GM12874 (cell line): ENCODE data around the gene SFXN3.

Source experiments
- CTCF ChIP-seq: IDR thresholded peaks from 2 replicates; pipeline ENCODE4 v1.5.1; 2011; ENCODE audit warnings: low read depth, mild to moderate bottlenecking, control low read depth, low read length, moderate library complexity; ENCODE audit not compliant: insufficient read depth

The SFXN3 gene

GRCh38 chr10:101014230-101014884 lies 16.7 kb upstream of the SFXN3 start:
- peak; percentile 98 for TF ChIP-seq CTCF

DNA sequence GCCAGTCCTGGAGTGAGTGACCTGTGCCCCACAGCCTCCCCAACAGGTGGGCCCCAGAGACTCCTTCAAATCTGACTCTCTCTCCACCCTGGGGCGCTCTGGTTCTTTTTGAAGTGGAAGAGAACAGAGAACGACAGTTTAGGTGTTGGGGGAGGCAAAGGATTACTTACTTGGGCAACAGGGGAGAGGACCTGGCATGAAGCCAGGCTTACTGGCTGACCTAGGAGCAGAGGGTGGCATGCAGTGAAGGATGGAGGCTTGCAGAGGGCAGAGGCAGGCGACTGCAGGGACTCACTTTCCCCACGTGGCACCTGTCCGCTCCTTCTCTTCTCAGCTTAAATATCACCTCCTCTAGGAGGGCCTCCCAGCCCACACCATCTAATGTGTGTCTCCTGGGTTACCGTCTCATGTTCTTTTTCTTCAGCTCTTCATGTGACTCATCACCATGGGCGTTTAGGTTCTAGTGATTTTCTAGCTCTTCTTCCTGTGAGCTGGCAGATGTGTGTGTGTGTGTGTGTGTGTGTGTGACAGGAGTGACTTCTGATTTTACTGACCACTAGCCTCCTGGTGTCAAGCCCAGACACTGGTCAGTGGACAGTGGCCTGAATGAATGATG lies 16.0 kb upstream of the SFXN3 start:
- no peak for TF ChIP-seq CTCF

GRCh38 chr10:101015582-101015973 lies 15.5 kb upstream of the SFXN3 start:
- no peak for TF ChIP-seq CTCF

DNA sequence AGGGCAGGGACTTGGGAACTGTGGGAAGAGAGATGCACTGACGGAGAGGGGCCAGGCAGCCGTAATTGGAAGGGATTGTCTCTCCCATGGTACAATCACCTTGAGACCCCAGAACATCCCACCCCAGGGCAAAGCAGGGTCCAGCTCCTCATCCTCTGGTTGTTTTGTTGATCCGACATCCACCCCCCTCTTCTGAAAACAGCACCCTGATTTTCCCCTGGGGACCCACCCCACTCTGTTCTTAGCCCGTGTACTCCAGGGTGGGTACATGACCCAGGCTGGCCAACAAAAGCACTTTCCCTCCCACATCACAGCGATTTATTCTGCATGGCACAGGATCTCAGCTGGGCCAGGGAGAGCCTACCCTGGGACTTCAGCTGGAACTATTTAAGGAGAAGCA lies 14.2 kb upstream of the SFXN3 start:
- no peak for TF ChIP-seq CTCF

DNA sequence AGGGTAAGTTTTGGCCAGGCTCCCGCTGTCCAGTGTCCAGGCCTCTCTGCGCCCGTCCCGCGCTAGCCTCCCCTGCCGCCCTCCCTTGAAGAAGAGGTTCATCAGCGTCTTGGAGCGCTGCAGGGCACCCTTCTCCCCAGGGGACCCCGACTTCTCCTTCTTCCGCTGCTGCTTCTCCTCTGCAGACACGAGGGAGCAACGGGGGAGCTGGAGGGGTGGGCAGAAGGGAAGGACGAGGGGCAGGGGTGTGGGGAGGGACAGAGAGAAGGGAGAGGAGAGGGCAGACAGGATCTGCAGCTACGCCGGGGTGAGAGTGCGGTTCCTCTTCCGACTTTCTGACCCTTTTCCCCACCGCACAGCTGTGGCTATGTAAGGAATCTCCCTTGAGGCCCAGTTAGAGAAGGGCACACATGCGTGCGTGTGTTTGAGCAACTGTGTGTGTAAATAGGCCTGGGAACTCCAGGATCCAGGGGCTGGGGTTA lies 12.9 kb upstream of the SFXN3 start:
- no peak for TF ChIP-seq CTCF

DNA sequence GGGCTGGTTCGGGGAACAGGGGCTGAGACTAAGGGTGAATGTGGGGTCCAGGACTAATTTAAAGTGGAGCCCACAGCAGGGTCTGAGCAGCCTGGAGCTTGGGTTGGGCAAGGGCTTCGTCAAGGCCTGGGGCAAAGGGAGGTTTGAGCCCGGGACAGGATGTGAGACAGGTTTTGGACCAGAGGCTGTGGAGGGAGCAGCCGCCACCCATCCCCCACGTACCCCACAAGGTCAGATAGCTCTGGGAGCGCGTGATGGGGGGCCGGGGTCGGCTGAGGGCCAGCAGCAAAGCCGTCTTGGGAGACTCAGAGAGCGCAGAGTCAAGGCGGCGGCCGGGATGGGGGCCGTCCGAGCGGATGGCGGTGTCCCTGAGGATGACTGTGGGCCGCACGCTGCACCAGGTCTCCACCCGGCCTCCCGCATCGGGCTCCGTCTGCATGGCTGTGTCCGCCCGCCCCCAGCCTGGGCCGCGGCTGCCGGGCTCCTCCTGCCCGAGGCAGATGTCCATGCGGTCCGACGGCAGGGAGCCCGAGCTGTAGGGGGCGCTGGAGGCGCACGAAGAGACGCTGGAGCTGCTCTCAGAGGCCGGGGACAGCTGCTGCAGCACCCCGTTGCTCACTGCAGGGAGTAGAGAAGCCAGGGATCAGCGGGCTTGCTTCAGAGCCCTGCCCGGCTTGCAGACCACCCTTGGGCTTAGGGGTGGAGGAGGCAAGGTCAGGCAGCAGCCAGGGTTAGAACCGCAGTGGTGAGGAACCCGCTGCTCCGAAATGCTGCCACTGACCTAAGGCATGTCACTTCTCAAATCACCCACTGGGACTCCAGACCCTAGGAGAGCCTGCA lies 12.2 kb upstream of the SFXN3 start:
- TF ChIP-seq CTCF, result peak; percentile 87

DNA sequence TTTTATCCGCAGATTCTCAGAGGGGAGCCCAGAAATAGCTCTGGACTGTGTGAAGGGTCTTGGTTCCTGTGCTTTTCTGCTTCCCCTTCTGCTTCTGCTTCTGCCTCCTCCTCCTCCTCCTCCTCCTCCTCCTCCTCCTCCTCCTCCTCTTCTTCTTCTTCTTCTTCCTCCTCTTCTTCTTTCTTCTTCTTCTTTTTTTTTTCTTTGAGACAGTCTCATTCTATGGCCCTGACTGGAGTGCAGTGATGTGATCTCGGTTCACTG lies 11.7 kb upstream of the SFXN3 start:
- no peak for TF ChIP-seq CTCF
